Astrocyte (in vitro differentiated cells and primary cell): Measurements from ENCODE around the gene CHPT1.

Experiments
- EZH2 ChIP-seq: IDR thresholded peaks from 2 replicates; pipeline ENCODE4 v1.6.1; 2012; ENCODE audit warnings: mild to moderate bottlenecking, low read length, inconsistent platforms; ENCODE audit not compliant: insufficient read depth
- TF ChIP-seq, protein P1 (sequence below): IDR thresholded peaks from 2 replicates; pipeline ENCODE4 v1.5.1; 2011; ENCODE audit warnings: low read depth, mild to moderate bottlenecking, inconsistent platforms, low read length, moderate library complexity; ENCODE audit not compliant: insufficient read depth

DNA sequence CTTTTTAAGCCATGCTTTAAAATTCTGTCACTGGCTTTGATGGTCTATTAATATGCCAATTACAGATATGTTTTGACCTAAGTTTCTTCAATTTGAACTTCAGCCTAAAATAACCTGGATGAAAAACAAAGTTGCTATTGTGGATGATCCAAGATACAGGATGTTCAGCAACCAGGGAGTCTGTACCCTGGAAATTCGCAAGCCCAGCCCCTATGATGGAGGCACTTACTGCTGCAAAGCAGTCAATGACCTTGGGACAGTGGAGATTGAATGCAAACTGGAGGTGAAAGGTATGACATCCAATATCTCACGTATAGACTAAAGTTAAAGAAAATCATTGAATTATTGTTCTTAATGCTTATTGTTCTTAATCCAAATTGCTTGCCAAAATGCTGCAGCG, 17.2 kb upstream of the CHPT1 start:
- TF ChIP-seq, protein P1, sequence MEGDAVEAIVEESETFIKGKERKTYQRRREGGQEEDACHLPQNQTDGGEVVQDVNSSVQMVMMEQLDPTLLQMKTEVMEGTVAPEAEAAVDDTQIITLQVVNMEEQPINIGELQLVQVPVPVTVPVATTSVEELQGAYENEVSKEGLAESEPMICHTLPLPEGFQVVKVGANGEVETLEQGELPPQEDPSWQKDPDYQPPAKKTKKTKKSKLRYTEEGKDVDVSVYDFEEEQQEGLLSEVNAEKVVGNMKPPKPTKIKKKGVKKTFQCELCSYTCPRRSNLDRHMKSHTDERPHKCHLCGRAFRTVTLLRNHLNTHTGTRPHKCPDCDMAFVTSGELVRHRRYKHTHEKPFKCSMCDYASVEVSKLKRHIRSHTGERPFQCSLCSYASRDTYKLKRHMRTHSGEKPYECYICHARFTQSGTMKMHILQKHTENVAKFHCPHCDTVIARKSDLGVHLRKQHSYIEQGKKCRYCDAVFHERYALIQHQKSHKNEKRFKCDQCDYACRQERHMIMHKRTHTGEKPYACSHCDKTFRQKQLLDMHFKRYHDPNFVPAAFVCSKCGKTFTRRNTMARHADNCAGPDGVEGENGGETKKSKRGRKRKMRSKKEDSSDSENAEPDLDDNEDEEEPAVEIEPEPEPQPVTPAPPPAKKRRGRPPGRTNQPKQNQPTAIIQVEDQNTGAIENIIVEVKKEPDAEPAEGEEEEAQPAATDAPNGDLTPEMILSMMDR = no peak
- TF ChIP-seq EZH2 = no peak
